ENCODE data around the gene LRFN4. TPM values are rescaled to one million over a fixed set of nuclear protein-coding genes. Genes with fewer than 3 reads are reported as not detected.

LRFN4 gene
- polyA plus RNA-seq, 1 donor from 2014 or later = 85.0 TPM

DNA sequence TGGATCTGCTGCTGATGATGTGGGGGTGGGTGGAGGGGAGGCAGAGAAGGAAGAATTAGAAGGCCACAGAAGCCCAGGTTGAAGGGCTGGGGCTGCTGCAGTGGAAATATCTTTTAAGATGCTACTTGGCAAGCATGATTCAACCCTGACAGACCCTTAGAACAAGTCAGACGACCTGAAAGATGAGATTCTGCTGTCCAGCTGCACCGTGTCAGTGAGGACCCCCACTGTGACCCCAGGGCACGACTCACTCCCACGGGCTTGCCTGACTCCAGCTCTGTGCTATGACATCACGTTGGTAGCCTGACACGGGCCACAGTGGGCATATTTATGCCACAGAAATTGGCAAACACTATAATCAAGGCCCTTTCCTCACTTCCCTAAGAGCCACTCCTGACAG, 36.0 kb downstream of the LRFN4 start:
- no peaks in the 10 kb centered on the region for H3K9me2 ChIP-seq (ENCODE audit: insufficient read depth, low read length)
- no peaks in the 10 kb centered on the region for H3F3A ChIP-seq (ENCODE audit: insufficient read depth, low read length, poor library complexity, severe bottlenecking)
- H4K20me1 ChIP-seq (ENCODE audit: insufficient read depth) = no peaks in the 10 kb centered on the region
- no peak overlapping the region for H3K4me3 ChIP-seq (ENCODE audit: low read length)
- H3K9me3 ChIP-seq (ENCODE audit: low read length) = no peaks in the 10 kb centered on the region
- no peaks in the 10 kb centered on the region for H3K79me2 ChIP-seq (replicated peaks; ENCODE audit: insufficient read depth, low read length)
- H2AFZ ChIP-seq (ENCODE audit: low read depth, low read length) = no peak overlapping the region
- no peaks in the 10 kb centered on the region for H3K36me3 ChIP-seq (ENCODE audit: insufficient read depth, low read length)
- no peak overlapping the region for H3K9ac ChIP-seq (ENCODE audit: low read length)
- no peak overlapping the region for H3K27ac ChIP-seq (ENCODE audit: low read length)
- no peaks in the 10 kb centered on the region for H3K27me3 ChIP-seq (ENCODE audit: insufficient read depth, low read depth, low read length)
- TF ChIP-seq EP300 (conservative IDR thresholded peaks at IDR 0.05; ENCODE audit: poor library complexity, severe bottlenecking) (no peak), REST (IDR thresholded peaks at IDR 0.05; ENCODE audit: borderline replicate concordance) (no peak), POLR2AphosphoS5 (IDR thresholded peaks at IDR 0.05) (no peak), MXI1 (conservative IDR thresholded peaks at IDR 0.05; ENCODE audit: poor library complexity, severe bottlenecking) (no peak), TAF1 (IDR thresholded peaks at IDR 0.05; ENCODE audit: low read depth) (no peak), RAD21 (conservative IDR thresholded peaks at IDR 0.05) (no peak), EZH2 (IDR thresholded peaks at IDR 0.05; ENCODE audit: borderline replicate concordance, insufficient read depth, low read length, poor library complexity, severe bottlenecking) (no peak), SMC3 (conservative IDR thresholded peaks at IDR 0.05; ENCODE audit: poor library complexity) (no peak), CTCF (IDR thresholded peaks at IDR 0.05; ENCODE audit: poor library complexity, severe bottlenecking) (no peak)
- H3K4me2 ChIP-seq (ENCODE audit: low read length) = no peak overlapping the region

- Histone ChIP-seq H4K20me1 (ENCODE audit: insufficient read depth) (no peaks in the 10 kb centered on the region), H3K27me3 (ENCODE audit: insufficient read depth, low read depth, low read length) (no peaks in the 10 kb centered on the region), H2AFZ (ENCODE audit: low read depth, low read length) (no peak overlapping the region), H3K9me3 (ENCODE audit: low read length) (no peaks in the 10 kb centered on the region), H3K79me2 (replicated peaks; ENCODE audit: insufficient read depth, low read length) (no peaks in the 10 kb centered on the region), H3K27ac (ENCODE audit: low read length) (no peak overlapping the region), H3K4me3 (ENCODE audit: low read length) (no peak overlapping the region), H3K36me3 (ENCODE audit: insufficient read depth, low read length) (no peaks in the 10 kb centered on the region), H3K9me2 (ENCODE audit: insufficient read depth, low read length) (no peaks in the 10 kb centered on the region), H3K9ac (ENCODE audit: low read length) (no peak overlapping the region), H3K4me2 (ENCODE audit: low read length) (no peak overlapping the region), H3F3A (ENCODE audit: insufficient read depth, low read length, poor library complexity, severe bottlenecking) (no peaks in the 10 kb centered on the region)
- no peak for TF ChIP-seq CTCF (IDR thresholded peaks at IDR 0.05; ENCODE audit: poor library complexity, severe bottlenecking)
- TF ChIP-seq TAF1 (IDR thresholded peaks at IDR 0.05; ENCODE audit: low read depth) = no peak
- TF ChIP-seq REST (IDR thresholded peaks at IDR 0.05; ENCODE audit: borderline replicate concordance) = no peak
- no peak for TF ChIP-seq SMC3 (conservative IDR thresholded peaks at IDR 0.05; ENCODE audit: poor library complexity)
- TF ChIP-seq EP300 (conservative IDR thresholded peaks at IDR 0.05; ENCODE audit: poor library complexity, severe bottlenecking) = no peak
- TF ChIP-seq EZH2 (IDR thresholded peaks at IDR 0.05; ENCODE audit: borderline replicate concordance, insufficient read depth, low read length, poor library complexity, severe bottlenecking) = no peak
- no peak for TF ChIP-seq MXI1 (conservative IDR thresholded peaks at IDR 0.05; ENCODE audit: poor library complexity, severe bottlenecking)
- TF ChIP-seq POLR2AphosphoS5 (IDR thresholded peaks at IDR 0.05) = no peak
- TF ChIP-seq RAD21 (conservative IDR thresholded peaks at IDR 0.05) = no peak
These were observed 37.3 kb downstream of the LRFN4 start for GRCh38 chr11:66894141-66894540.

Data from neural cell (in vitro differentiated cells).